Prostate gland (tissue), 2 donors: ENCODE data around the gene RASGEF1B. TPM values are rescaled to one million over a fixed set of nuclear protein-coding genes. Genes with fewer than 3 reads are reported as not detected.

Experiments
- DNase-seq: peaks from one replicate; pipeline ENCODE4 v3.0.0-alpha.2; 2019; ENCODE audit warnings: low spot score
- H3K27ac ChIP-seq, 2 donors: fragments of 200-600 bp; sonication (generic); 2 replicates each; pipeline ENCODE4 v1.5.1; 2017 to 2019
- H3K27me3 ChIP-seq: fragments of 200-600 bp; sonication (generic); replicated peaks from 2 replicates; pipeline ENCODE4 v1.5.1; 2019; ENCODE audit not compliant: insufficient read depth
- H3K36me3 ChIP-seq, 2 donors: fragments of 200-600 bp; sonication (generic); 1 replicate in 1 of 2; 2 replicates in 1 of 2; pipeline versions ENCODE4 v1.5.1 to v1.8.1; 2017 to 2019
- H3K4me1 ChIP-seq: fragments of 200-600 bp; sonication (generic); replicated peaks from 2 replicates; pipeline ENCODE4 v1.5.1; 2019
- H3K4me3 ChIP-seq, 2 donors: fragments of 200-600 bp; sonication (generic); 2 replicates each; pipeline ENCODE4 v1.5.1; 2017 to 2019
- H3K9me3 ChIP-seq: fragments of 200-600 bp; sonication (generic); 2 replicates; pipeline ENCODE4 v1.5.1; 2017
- CTCF ChIP-seq, 4 experiments: fragments of 200-600 bp in 2 of 4; fragments of 450-650 bp in 2 of 4; sonication (generic) in 2 of 4; IDR thresholded peaks; 1 replicate in 3 of 4; 2 replicates in 1 of 4; pipeline ENCODE4 v1.5.1; 2016 to 2019; ENCODE audit warnings: antibody characterized with exemption in 4 of 4, mild to moderate bottlenecking in 2 of 4, moderate library complexity in 2 of 4
- POLR2A ChIP-seq: fragments of 450-650 bp; IDR thresholded peaks from one replicate; pipeline ENCODE4 v1.6.1; 2016; ENCODE audit warnings: antibody characterized with exemption, mild to moderate bottlenecking
- POLR2AphosphoS5 ChIP-seq: sonication (generic); formaldehyde crosslinking; IDR thresholded peaks from one replicate; pipeline ENCODE4 v1.6.1; 2017; ENCODE audit warnings: antibody characterized with exemption
- WGBS: methylation state at CpG from one replicate; pipeline ENCODE4 v1.1.5; 2018; 5-methylcytosine and 5-hydroxymethylcytosine counted together
- intact Hi-C: fragments of 100-400 bp; cut with DNase I; formaldehyde crosslinking; loops from one replicate; pipeline ENCODE4 v1.14.2; 2022
- total RNA-seq, 2 donors: library from RNA; depleted of rRNA; stranded (reverse); fragments of >200 nt; gene quantifications; one replicate each; pipeline ENCODE4 v1.1.0, GENCODE V29; 2016

The RASGEF1B gene
- total RNA-seq, 2 donors from 2014 or later: 16.4 TPM

- peak; percentile 85 for DNase-seq
- 37% methylated on average over 5 of the region's 5 CpGs for WGBS
- Histone ChIP-seq H3K4me3 (no peak overlapping the region), H3K27me3 (no peaks in the 10 kb centered on the region), H3K36me3 (no peaks in the 10 kb centered on the region), H3K9me3 (no peaks in the 10 kb centered on the region), H3K4me1 (peaks cover 5% of the 10 kb centered on the region), H3K27ac (no peak overlapping the region)
- intact Hi-C loops: loop anchor here (2.0 to 5.0 kb wide), 2 partner anchors 378 to 800 kb away; no protein-coding TSS in a partner anchor
- TF ChIP-seq CTCF (IDR thresholded peaks at IDR 0.05) (peak; percentile 73 to 94 (median 88)), POLR2A (no peak), POLR2AphosphoS5 (peak; percentile 41)
Observed at GRCh38 chr4:81466841-81467671, 4.7 kb downstream of the RASGEF1B start.

- Histone ChIP-seq H3K27me3 (no peaks in the 10 kb centered on the region), H3K9me3 (no peaks in the 10 kb centered on the region), H3K36me3 (no peaks in the 10 kb centered on the region), H3K4me1 (peaks cover 5% of the 10 kb centered on the region), H3K4me3 (no peak overlapping the region), H3K27ac (no peak overlapping the region)
- intact Hi-C loops: loop anchor here (2.0 to 5.0 kb wide), 2 partner anchors 379 to 802 kb away; no protein-coding TSS in a partner anchor
- DNase-seq: no peak
- no peak for TF ChIP-seq POLR2A
- TF ChIP-seq POLR2AphosphoS5: no peak
- no peak for TF ChIP-seq CTCF (IDR thresholded peaks at IDR 0.05)
- 50% methylated on average over 8 of the region's 8 CpGs for WGBS
Observed at GRCh38 chr4:81465406-81466340, 6.0 kb downstream of the RASGEF1B start.

- intact Hi-C loops: no loop called here
- H3K4me3 ChIP-seq: no peak overlapping the region
- no peak overlapping the region for H3K27ac ChIP-seq
- no peaks in the 10 kb centered on the region for H3K36me3 ChIP-seq
- no peak for DNase-seq
- H3K9me3 ChIP-seq: no peaks in the 10 kb centered on the region
- no peaks in the 10 kb centered on the region for H3K27me3 ChIP-seq
- 85% methylated on average over 3 of the region's 3 CpGs for WGBS
- no peaks in the 10 kb centered on the region for H3K4me1 ChIP-seq
- TF ChIP-seq POLR2AphosphoS5 (no peak), POLR2A (no peak), CTCF (IDR thresholded peaks at IDR 0.05) (no peak)
Observed at GRCh38 chr4:81460834-81461233, 10.9 kb downstream of the RASGEF1B start.

- intact Hi-C loops: no loop called here
- DNase-seq: no peak
- H3K4me3 ChIP-seq: no peak overlapping the region
- no peaks in the 10 kb centered on the region for H3K9me3 ChIP-seq
- H3K36me3 ChIP-seq: no peaks in the 10 kb centered on the region
- H3K27me3 ChIP-seq: no peaks in the 10 kb centered on the region
- 82% methylated on average over 5 of the region's 5 CpGs for WGBS
- no peak for TF ChIP-seq CTCF (IDR thresholded peaks at IDR 0.05)
- TF ChIP-seq POLR2AphosphoS5: no peak
- H3K4me1 ChIP-seq: no peaks in the 10 kb centered on the region
- H3K27ac ChIP-seq: no peak overlapping the region
Observed at GRCh38 chr4:81460191-81460701, 11.5 kb downstream of the RASGEF1B start.
